Sigmoid colon (tissue), 3 donors: ENCODE data around the gene GBF1.

Source experiments
- POLR2A ChIP-seq, 2 donors: fragments of 450-650 bp; IDR thresholded peaks; one replicate each; pipeline ENCODE4 v1.6.1; 2016; ENCODE audit warnings: antibody characterized with exemption in 2 of 2, mild to moderate bottlenecking in 2 of 2, moderate library complexity in 2 of 2
- TF ChIP-seq, protein P1 (sequence below), 4 experiments: fragments of 450-650 bp in 3 of 4; fragments of 200-600 bp in 1 of 4; IDR thresholded peaks; one replicate each; pipeline ENCODE4 v1.5.1; 2016 to 2019; ENCODE audit warnings: antibody characterized with exemption in 4 of 4, mild to moderate bottlenecking in 3 of 4, moderate library complexity in 2 of 4

GRCh38 chr10:102234888-102235597 is 10.3 kb upstream of the GBF1 start:
- TF ChIP-seq, protein P1, sequence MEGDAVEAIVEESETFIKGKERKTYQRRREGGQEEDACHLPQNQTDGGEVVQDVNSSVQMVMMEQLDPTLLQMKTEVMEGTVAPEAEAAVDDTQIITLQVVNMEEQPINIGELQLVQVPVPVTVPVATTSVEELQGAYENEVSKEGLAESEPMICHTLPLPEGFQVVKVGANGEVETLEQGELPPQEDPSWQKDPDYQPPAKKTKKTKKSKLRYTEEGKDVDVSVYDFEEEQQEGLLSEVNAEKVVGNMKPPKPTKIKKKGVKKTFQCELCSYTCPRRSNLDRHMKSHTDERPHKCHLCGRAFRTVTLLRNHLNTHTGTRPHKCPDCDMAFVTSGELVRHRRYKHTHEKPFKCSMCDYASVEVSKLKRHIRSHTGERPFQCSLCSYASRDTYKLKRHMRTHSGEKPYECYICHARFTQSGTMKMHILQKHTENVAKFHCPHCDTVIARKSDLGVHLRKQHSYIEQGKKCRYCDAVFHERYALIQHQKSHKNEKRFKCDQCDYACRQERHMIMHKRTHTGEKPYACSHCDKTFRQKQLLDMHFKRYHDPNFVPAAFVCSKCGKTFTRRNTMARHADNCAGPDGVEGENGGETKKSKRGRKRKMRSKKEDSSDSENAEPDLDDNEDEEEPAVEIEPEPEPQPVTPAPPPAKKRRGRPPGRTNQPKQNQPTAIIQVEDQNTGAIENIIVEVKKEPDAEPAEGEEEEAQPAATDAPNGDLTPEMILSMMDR (IDR thresholded peaks at IDR 0.05): no peak
- no peak for TF ChIP-seq POLR2A (IDR thresholded peaks at IDR 0.05)
